SH-SY5Y (cell line): ENCODE results near the gene MLF2.

Experiments
- GATA2 ChIP-seq: IDR thresholded peaks from 2 replicates; pipeline ENCODE4 v1.6.1; 2011; ENCODE audit warnings: mild to moderate bottlenecking, low read depth, low read length
- GATA3 ChIP-seq: IDR thresholded peaks from 2 replicates; pipeline ENCODE4 v1.6.1; 2011; ENCODE audit warnings: low read depth, mild to moderate bottlenecking, low read length, moderate library complexity

- no peak for TF ChIP-seq GATA2
- TF ChIP-seq GATA3 = no peak
Observed at GRCh38 chr12:6759741-6760140, 6.8 kb upstream of the MLF2 start.
